Osteocyte (in vitro differentiated cells): Measurements from ENCODE around the gene COL23A1. TPM values are rescaled to one million over a fixed set of nuclear protein-coding genes. Genes with fewer than 3 reads are reported as not detected.

Source experiments
- DNase-seq: peaks from one replicate; pipeline ENCODE4 v3.0.0; 2021; ENCODE audit warnings: mixed read lengths; ENCODE audit not compliant: unreplicated experiment; ENCODE audit errors: extremely low spot score
- H3K27ac Mint-ChIP-seq: one replicate; pipeline ENCODE4 v1.8.0; 2021; ENCODE audit warnings: mild to moderate bottlenecking, mixed read lengths; ENCODE audit not compliant: unreplicated experiment
- H3K27me3 Mint-ChIP-seq: one replicate; pipeline ENCODE4 v1.8.0; 2021; ENCODE audit warnings: mixed read lengths; ENCODE audit not compliant: unreplicated experiment
- H3K36me3 Mint-ChIP-seq: one replicate; pipeline ENCODE4 v1.8.0; 2021; ENCODE audit warnings: mixed read lengths; ENCODE audit not compliant: unreplicated experiment
- H3K4me1 Mint-ChIP-seq: one replicate; pipeline ENCODE4 v1.8.0; 2021; ENCODE audit warnings: mixed read lengths; ENCODE audit not compliant: unreplicated experiment
- H3K4me3 Mint-ChIP-seq: one replicate; pipeline ENCODE4 v1.8.0; 2021; ENCODE audit warnings: mild to moderate bottlenecking, moderate library complexity, mixed read lengths; ENCODE audit not compliant: unreplicated experiment
- H3K9me3 Mint-ChIP-seq: one replicate; pipeline ENCODE4 v1.8.0; 2021; ENCODE audit warnings: mixed read lengths; ENCODE audit not compliant: unreplicated experiment
- total RNA-seq: library from RNA; stranded (reverse); gene quantifications from 2 replicates; pipeline ENCODE4 v1.2.1, GENCODE V29; 2021
- TF ChIP-seq, protein P1 (sequence below): fragments of 200-600 bp; sonication (generic); IDR thresholded peaks from 2 replicates; pipeline ENCODE4 v1.5.0; 2021; ENCODE audit warnings: antibody characterized with exemption, mild to moderate bottlenecking, moderate library complexity

COL23A1 gene
- total RNA-seq, 1 donor from 2014 or later, result not detected

DNA sequence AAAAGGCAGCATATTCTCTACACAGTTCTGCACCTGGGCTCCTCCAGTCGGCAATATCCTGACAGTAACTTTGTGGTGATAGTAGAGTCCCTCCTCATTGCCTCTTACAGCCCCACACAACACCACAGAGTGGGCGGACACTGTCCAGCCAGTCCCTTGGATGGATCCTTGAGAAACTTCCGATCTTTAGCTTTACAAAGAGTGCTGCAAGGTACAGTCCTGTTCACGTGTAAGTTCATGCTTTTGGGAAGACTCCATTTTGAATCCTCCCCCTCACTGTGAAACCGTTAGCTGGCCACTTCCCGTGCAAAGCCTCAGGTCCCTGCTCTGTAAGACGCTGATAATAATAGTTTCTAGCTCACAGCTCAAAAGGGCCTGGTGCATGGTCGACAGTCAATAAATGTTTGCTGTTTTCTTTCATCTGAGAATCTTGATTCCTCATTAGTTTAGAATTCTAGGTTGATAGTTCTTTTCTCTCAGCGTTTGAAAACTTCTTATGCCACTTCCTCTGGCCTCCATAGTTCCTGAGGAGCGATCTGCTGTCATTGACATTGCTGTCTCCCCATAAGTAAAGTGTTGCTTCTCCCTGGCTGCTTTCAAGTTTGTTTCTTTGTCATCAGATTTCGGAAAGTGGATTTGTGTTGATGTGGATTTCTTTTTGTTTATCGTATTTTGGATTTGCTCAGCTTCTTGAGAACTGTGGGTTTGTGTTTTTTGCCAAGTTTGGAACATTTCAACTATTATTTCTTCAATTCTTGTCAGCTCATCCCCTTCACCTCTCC is 82.9 kb downstream of the COL23A1 start:
- H3K27me3 Mint-ChIP-seq, result no peaks in the 10 kb centered on the region
- no peaks in the 10 kb centered on the region for H3K4me1 Mint-ChIP-seq
- peaks cover 20% of the 10 kb centered on the region for H3K9me3 Mint-ChIP-seq
- H3K36me3 Mint-ChIP-seq, result no peaks in the 10 kb centered on the region
- H3K4me3 Mint-ChIP-seq, result no peak overlapping the region
- DNase-seq, result no peak
- H3K27ac Mint-ChIP-seq, result no peak overlapping the region
- TF ChIP-seq, protein P1, sequence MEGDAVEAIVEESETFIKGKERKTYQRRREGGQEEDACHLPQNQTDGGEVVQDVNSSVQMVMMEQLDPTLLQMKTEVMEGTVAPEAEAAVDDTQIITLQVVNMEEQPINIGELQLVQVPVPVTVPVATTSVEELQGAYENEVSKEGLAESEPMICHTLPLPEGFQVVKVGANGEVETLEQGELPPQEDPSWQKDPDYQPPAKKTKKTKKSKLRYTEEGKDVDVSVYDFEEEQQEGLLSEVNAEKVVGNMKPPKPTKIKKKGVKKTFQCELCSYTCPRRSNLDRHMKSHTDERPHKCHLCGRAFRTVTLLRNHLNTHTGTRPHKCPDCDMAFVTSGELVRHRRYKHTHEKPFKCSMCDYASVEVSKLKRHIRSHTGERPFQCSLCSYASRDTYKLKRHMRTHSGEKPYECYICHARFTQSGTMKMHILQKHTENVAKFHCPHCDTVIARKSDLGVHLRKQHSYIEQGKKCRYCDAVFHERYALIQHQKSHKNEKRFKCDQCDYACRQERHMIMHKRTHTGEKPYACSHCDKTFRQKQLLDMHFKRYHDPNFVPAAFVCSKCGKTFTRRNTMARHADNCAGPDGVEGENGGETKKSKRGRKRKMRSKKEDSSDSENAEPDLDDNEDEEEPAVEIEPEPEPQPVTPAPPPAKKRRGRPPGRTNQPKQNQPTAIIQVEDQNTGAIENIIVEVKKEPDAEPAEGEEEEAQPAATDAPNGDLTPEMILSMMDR, result no peak

DNA sequence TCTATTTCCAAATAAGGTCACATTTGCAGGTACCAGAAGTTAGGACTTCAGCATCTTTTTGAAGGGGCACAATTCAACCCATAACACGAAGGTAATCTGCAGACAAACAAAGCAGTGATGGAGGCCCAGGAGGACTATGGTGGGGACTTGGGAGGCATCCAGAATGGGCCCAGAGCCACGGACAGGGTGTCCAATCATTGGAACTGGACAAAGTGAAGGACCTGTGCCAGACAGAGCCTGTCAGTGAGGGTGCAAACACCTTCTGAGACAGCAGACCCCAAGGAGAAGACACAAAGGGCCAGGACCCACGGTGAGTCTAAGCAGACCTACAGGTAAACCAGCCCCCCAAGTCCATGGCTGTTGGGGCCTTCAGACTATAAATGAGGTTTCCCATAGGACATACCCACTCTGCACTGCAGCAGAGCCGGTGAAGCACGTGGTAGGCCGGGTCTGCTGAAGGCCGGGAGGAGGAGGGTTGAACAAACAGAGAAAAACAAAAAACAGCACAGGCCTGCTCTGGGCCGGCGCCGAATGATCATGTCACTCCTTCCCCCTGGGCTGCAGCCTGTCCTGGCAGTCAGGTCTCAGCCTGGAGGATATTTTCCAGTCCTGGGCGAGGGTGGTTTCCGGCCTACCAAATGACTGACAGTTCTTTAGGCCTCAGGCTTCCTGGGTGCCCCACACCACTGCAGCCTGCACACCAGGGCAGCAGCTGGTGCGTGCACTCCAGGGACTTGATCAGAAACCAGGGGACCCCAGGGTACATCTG is 84.4 kb downstream of the COL23A1 start:
- peaks cover 21% of the 10 kb centered on the region for H3K9me3 Mint-ChIP-seq
- H3K27ac Mint-ChIP-seq, result no peak overlapping the region
- no peak overlapping the region for H3K4me3 Mint-ChIP-seq
- TF ChIP-seq, protein P1, result no peak
- DNase-seq, result no peak
- no peaks in the 10 kb centered on the region for H3K36me3 Mint-ChIP-seq
- no peaks in the 10 kb centered on the region for H3K27me3 Mint-ChIP-seq
- no peaks in the 10 kb centered on the region for H3K4me1 Mint-ChIP-seq

DNA sequence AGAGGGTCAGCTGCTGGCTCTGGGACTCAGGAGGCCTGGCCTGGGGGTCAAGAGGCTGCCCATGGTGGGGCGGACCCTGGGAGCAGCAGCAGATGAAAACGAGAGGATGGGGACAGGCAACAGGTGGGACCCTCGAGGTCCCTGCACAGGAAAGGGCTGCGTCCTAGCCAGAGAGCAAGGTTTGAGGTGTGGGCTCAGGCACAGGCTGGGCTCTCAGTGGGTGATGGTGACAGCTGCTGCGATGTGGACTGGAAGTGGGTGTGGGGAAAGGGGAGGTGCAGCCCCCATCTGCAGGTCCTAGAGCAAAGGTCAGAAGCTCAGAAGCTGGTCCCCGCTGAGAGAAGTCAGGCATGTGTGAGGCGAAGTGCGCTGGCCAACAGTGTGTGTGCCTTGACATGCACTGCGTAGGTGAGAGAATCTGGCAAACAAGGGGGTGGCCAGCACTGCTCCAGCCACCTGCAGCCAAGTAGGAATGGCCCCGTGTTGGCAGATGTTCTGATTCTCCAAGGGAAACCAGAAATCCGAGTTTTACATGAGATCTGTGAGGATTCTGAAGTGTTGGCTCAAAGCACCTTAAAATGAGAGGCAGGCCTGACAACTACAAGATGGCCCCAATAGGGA is 85.7 kb downstream of the COL23A1 start:
- DNase-seq, result no peak
- no peak overlapping the region for H3K4me3 Mint-ChIP-seq
- no peaks in the 10 kb centered on the region for H3K4me1 Mint-ChIP-seq
- no peak overlapping the region for H3K27ac Mint-ChIP-seq
- TF ChIP-seq, protein P1, result no peak
- H3K9me3 Mint-ChIP-seq, result peaks cover 25% of the 10 kb centered on the region
- no peaks in the 10 kb centered on the region for H3K27me3 Mint-ChIP-seq
- H3K36me3 Mint-ChIP-seq, result no peaks in the 10 kb centered on the region

DNA sequence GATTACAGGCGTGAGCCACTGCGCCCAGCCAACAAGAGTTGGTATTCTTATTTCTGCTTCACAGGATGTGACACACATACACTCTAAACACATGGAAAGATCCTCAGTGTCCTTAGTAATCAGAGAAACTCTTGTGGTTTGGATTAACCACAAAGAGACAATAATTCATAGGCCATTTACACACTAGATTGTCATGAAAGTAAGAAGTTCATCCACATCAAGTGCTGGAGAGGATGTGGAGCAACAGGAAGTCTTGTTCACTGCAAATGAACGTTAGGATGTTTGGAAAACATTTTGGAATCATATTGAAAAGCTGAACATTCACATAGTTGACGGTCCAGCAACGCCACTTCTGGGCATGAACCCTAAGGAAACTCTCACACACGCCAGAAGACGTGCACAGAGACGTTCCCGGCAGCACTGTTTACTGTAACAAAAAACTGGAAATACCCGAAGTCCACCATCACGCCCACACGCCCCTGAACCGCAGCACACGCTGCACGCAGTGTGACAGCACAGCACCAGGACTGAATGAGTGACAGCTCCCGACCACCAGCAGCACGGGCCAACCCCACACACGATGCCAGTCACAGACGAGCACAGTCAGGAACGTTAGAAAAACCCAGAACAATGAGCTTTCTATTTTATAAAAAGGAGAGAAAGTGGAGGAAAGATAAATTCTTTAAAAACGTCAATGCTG is 87.6 kb downstream of the COL23A1 start:
- no peaks in the 10 kb centered on the region for H3K27me3 Mint-ChIP-seq
- H3K4me3 Mint-ChIP-seq, result no peak overlapping the region
- H3K27ac Mint-ChIP-seq, result no peak overlapping the region
- DNase-seq, result no peak
- H3K9me3 Mint-ChIP-seq, result peaks cover 24% of the 10 kb centered on the region
- no peaks in the 10 kb centered on the region for H3K4me1 Mint-ChIP-seq
- TF ChIP-seq, protein P1, result no peak
- H3K36me3 Mint-ChIP-seq, result no peaks in the 10 kb centered on the region
